ENCODE results near the gene CDA. TPM values are rescaled to one million over a fixed set of nuclear protein-coding genes. Genes with fewer than 3 reads are reported as not detected.

CDA gene
- total and polyA plus RNA-seq, 9 of the 15 experiments (the other 6 are each of a cell fraction or from before 2014, with no cell fraction given), result not detected

DNA sequence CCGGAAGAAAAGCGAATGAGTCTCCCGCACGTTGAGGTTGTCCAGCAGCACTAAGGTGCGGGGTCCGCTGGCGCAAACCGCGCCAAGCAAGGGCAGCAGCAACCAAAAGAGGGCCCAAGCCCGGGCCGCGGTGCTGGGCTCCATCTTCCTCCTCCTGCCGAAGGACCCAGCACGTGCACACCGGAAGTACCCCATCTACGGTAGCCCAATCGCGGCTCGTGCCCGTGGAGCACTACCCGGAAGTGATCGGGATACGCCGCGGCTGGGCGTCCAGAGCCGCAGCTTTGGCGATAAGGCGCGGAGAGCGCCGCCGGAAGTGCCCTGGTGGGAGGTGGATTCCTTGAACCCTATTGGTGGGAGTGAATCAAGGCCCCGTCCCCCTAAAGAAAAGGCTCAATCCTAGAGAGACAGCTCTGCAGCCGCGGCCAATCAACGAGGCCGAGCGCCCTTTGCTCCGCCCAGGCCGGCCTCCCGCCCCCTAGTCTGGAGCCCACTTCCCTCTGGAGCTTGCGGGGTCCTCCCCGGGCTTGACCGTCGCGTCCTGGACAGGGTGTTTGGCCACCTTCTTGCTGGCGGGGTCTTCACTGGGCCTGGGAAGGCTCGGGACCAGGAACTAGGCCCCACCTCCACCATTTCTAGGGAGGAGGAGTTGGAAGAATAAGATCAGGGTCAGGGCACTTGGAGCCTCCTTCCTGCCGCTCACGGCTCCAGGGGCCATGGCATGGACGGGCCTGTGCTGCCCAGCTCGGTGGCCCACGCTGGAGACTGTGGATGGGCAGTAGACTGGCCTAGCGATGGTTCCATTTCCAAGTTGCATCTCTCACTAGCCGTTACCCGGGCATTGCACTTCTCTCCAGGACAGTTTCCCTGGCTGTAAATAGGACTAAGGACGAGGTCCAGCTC, 72.6 kb downstream of the CDA start, which contains the start of gene DDOST (continued):
- 0 out of 2 replicates have a peak, but pooled peaks have one; percentile 2 for TF ChIP-seq FOSL1 (tag; conservative IDR thresholded peaks at IDR 0.05)
- TF ChIP-seq ZNF644 (tag; IDR thresholded peaks at IDR 0.05; ENCODE audit: low read depth), result 0 out of 2 replicates have a peak, but pooled peaks have one; percentile 60
- TF ChIP-seq, protein P1, sequence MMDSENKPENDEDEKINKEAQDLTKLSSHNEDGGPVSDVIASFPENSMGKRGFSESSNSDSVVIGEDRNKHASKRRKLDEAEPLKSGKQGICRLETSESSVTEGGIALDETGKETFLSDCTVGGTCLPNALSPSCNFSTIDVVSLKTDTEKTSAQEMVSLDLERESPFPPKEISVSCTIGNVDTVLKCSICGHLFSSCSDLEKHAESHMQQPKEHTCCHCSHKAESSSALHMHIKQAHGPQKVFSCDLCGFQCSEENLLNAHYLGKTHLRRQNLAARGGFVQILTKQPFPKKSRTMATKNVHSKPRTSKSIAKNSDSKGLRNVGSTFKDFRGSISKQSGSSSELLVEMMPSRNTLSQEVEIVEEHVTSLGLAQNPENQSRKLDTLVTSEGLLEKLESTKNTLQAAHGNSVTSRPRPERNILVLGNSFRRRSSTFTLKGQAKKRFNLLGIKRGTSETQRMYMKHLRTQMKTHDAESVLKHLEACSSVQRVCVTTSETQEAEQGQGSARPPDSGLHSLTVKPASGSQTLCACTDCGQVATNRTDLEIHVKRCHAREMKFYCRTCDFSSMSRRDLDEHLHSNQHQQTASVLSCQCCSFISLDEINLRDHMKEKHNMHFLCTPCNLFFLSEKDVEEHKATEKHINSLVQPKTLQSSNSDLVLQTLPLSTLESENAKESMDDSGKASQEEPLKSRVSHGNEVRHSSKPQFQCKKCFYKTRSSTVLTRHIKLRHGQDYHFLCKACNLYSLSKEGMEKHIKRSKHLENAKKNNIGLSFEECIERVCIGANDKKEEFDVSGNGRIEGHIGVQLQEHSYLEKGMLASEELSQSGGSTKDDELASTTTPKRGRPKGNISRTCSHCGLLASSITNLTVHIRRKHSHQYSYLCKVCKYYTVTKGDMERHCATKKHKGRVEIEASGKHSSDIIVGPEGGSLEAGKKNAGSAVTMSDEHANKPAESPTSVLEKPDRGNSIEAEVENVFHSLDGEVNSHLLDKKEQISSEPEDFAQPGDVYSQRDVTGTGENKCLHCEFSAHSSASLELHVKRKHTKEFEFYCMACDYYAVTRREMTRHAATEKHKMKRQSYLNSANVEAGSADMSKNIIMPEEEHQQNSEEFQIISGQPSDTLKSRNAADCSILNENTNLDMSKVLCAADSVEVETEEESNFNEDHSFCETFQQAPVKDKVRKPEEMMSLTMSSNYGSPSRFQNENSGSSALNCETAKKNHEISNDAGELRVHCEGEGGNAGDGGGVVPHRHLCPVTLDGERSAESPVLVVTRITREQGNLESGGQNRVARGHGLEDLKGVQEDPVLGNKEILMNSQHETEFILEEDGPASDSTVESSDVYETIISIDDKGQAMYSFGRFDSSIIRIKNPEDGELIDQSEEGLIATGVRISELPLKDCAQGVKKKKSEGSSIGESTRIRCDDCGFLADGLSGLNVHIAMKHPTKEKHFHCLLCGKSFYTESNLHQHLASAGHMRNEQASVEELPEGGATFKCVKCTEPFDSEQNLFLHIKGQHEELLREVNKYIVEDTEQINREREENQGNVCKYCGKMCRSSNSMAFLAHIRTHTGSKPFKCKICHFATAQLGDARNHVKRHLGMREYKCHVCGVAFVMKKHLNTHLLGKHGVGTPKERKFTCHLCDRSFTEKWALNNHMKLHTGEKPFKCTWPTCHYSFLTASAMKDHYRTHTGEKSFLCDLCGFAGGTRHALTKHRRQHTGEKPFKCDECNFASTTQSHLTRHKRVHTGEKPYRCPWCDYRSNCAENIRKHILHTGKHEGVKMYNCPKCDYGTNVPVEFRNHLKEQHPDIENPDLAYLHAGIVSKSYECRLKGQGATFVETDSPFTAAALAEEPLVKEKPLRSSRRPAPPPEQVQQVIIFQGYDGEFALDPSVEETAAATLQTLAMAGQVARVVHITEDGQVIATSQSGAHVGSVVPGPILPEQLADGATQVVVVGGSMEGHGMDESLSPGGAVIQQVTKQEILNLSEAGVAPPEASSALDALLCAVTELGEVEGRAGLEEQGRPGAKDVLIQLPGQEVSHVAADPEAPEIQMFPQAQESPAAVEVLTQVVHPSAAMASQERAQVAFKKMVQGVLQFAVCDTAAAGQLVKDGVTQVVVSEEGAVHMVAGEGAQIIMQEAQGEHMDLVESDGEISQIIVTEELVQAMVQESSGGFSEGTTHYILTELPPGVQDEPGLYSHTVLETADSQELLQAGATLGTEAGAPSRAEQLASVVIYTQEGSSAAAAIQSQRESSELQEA (IDR thresholded peaks at IDR 0.05; ENCODE audit: low read depth), result peak; percentile 88
- no peak for TF ChIP-seq BRD9 (IDR thresholded peaks at IDR 0.05; ENCODE audit: low read depth, partially characterized antibody)
- peak; percentile 92 for TF ChIP-seq SUPT5H (IDR thresholded peaks at IDR 0.05)
- no peak for TF ChIP-seq ZNF785 (CRISPR knock-in tag; IDR thresholded peaks at IDR 0.05)
- no peak for TF ChIP-seq ZNF318 (IDR thresholded peaks at IDR 0.05; ENCODE audit: borderline replicate concordance in 1 of 2, low read depth in 1 of 2)
- TF ChIP-seq EWSR1 (IDR thresholded peaks at IDR 0.05; ENCODE audit: borderline replicate concordance, low read depth, partially characterized antibody), result no peak
- TF ChIP-seq HDAC6 (IDR thresholded peaks at IDR 0.05; ENCODE audit: low read depth, low read length), result no peak
- no peak for TF ChIP-seq ZFP36 (IDR thresholded peaks at IDR 0.05; ENCODE audit: low read depth, low read length, partially characterized antibody)
